ENCODE results near the gene BOLA1.

BOLA1 gene

DNA sequence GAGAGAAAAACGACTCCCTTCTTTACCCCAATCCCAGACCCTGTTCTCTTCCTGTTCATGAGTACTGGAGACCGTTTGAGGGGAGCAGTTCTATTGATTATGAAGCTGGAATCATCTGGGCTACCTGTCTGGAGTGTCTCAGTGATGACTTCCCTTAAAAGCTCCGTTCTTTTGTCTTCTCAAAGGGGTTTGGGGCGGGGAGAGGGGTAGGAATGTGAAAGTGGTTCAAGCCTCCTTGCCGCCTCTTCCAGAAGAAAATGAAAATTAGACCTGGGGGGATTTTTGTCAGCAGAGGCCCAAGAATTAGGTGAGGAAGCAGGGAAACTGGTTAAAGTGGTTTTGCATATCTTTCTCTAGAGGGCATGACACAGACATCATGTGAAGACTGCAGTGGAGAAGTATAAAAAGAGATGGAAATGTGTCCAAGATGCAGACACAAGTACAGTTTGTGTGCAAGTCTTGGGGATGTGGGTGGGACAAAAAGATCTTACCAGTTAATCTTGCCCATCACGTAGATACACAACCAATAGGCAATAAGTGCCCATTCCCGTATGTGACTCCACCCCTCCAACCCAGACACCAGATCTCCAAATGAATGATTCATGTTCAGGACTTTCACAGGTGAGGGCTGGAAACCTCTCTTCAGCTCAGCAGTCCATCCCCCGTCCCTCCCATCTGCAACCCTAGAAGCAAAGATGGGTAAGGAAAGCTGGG is 37.8 kb downstream of the BOLA1 start (continued):
- TF ChIP-seq, protein P1, sequence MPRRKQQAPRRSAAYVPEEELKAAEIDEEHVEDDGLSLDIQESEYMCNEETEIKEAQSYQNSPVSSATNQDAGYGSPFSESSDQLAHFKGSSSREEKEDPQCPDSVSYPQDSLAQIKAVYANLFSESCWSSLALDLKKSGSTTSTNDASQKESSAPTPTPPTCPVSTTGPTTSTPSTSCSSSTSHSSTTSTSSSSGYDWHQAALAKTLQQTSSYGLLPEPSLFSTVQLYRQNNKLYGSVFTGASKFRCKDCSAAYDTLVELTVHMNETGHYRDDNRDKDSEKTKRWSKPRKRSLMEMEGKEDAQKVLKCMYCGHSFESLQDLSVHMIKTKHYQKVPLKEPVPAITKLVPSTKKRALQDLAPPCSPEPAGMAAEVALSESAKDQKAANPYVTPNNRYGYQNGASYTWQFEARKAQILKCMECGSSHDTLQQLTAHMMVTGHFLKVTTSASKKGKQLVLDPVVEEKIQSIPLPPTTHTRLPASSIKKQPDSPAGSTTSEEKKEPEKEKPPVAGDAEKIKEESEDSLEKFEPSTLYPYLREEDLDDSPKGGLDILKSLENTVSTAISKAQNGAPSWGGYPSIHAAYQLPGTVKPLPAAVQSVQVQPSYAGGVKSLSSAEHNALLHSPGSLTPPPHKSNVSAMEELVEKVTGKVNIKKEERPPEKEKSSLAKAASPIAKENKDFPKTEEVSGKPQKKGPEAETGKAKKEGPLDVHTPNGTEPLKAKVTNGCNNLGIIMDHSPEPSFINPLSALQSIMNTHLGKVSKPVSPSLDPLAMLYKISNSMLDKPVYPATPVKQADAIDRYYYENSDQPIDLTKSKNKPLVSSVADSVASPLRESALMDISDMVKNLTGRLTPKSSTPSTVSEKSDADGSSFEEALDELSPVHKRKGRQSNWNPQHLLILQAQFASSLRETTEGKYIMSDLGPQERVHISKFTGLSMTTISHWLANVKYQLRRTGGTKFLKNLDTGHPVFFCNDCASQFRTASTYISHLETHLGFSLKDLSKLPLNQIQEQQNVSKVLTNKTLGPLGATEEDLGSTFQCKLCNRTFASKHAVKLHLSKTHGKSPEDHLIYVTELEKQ (tag by site-specific recombination; IDR thresholded peaks at IDR 0.05; ENCODE audit: borderline replicate concordance), result 0 out of 2 replicates have a peak, but pooled peaks have one; percentile 54
- TF ChIP-seq ZNF169 (tag by site-specific recombination; IDR thresholded peaks at IDR 0.05), result no peak
- TF ChIP-seq PRDM1 (tag by site-specific recombination; IDR thresholded peaks at IDR 0.05), result peak; percentile 69; the same call in 1 of the 2 replicates
- TF ChIP-seq ZNF140 (tag by site-specific recombination; IDR thresholded peaks at IDR 0.05), result no peak
- TF ChIP-seq ZEB2 (tag by site-specific recombination; IDR thresholded peaks at IDR 0.05), result peak; percentile 42; the same call in 1 of the 2 replicates
- no peak for TF ChIP-seq ZNF48 (tag by site-specific recombination; IDR thresholded peaks at IDR 0.05)
- no peak for TF ChIP-seq MEIS1 (CRISPR knock-in tag; IDR thresholded peaks at IDR 0.05; ENCODE audit: borderline replicate concordance)
- peak; percentile 75 for TF ChIP-seq ZBTB17 (tag by site-specific recombination; IDR thresholded peaks at IDR 0.05)
- TF ChIP-seq ZNF248 (tag by site-specific recombination; IDR thresholded peaks at IDR 0.05), result no peak
- no peak for TF ChIP-seq ZNF354C (tag by site-specific recombination; IDR thresholded peaks at IDR 0.05; ENCODE audit: borderline replicate concordance, low read depth)
- no peak for TF ChIP-seq ZNF280D (tag by site-specific recombination; IDR thresholded peaks at IDR 0.05)
- no peak for TF ChIP-seq AEBP2 (tag by site-specific recombination; IDR thresholded peaks at IDR 0.05; ENCODE audit: borderline replicate concordance)
- TF ChIP-seq ZNF600 (tag by site-specific recombination; IDR thresholded peaks at IDR 0.05), result peak; percentile 98
- no peak for TF ChIP-seq ZSCAN18 (tag by site-specific recombination; IDR thresholded peaks at IDR 0.05)
- TF ChIP-seq ZNF518A (tag by site-specific recombination; conservative IDR thresholded peaks at IDR 0.05; ENCODE audit: low read depth), result no peak
- TF ChIP-seq, protein P2, sequence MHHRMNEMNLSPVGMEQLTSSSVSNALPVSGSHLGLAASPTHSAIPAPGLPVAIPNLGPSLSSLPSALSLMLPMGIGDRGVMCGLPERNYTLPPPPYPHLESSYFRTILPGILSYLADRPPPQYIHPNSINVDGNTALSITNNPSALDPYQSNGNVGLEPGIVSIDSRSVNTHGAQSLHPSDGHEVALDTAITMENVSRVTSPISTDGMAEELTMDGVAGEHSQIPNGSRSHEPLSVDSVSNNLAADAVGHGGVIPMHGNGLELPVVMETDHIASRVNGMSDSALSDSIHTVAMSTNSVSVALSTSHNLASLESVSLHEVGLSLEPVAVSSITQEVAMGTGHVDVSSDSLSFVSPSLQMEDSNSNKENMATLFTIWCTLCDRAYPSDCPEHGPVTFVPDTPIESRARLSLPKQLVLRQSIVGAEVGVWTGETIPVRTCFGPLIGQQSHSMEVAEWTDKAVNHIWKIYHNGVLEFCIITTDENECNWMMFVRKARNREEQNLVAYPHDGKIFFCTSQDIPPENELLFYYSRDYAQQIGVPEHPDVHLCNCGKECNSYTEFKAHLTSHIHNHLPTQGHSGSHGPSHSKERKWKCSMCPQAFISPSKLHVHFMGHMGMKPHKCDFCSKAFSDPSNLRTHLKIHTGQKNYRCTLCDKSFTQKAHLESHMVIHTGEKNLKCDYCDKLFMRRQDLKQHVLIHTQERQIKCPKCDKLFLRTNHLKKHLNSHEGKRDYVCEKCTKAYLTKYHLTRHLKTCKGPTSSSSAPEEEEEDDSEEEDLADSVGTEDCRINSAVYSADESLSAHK (tag by site-specific recombination; IDR thresholded peaks at IDR 0.05), result no peak
- no peak for TF ChIP-seq CTCF (tag by site-specific recombination; IDR thresholded peaks at IDR 0.05)
- TF ChIP-seq ZIC2 (tag by site-specific recombination; IDR thresholded peaks at IDR 0.05), result no peak
- TF ChIP-seq SCRT2 (tag by site-specific recombination; IDR thresholded peaks at IDR 0.05), result no peak

All from HEK293 (cell line).